Fibroblast of the aortic adventitia (primary cell): ENCODE results near the gene IGFBPL1. TPM values are rescaled to one million over a fixed set of nuclear protein-coding genes. Genes with fewer than 3 reads are reported as not detected.

Source experiments
- DNase-seq: peaks from one replicate; pipeline ENCODE4 v3.0.0-alpha.2; 2010; ENCODE audit warnings: low read depth
- H3K4me3 ChIP-seq: 2 replicates; pipeline ENCODE4 v1.5.1; 2011; ENCODE audit warnings: low read depth, mild to moderate bottlenecking, control low read depth, low read length, moderate library complexity
- total RNA-seq: library from RNA; depleted of rRNA; stranded (reverse); fragments of >200 nt; gene quantifications from 2 replicates; pipeline ENCODE4 v1.2.3, GENCODE V29; 2012; ENCODE audit warnings: low replicate concordance
- TF ChIP-seq, protein P1 (sequence below): IDR thresholded peaks from 2 replicates; pipeline ENCODE4 v1.5.1; 2011; ENCODE audit warnings: mild to moderate bottlenecking, low read length, control low read depth, inconsistent platforms; ENCODE audit not compliant: insufficient read depth

The IGFBPL1 gene
- total RNA-seq, 1 donor: not detected

DNA sequence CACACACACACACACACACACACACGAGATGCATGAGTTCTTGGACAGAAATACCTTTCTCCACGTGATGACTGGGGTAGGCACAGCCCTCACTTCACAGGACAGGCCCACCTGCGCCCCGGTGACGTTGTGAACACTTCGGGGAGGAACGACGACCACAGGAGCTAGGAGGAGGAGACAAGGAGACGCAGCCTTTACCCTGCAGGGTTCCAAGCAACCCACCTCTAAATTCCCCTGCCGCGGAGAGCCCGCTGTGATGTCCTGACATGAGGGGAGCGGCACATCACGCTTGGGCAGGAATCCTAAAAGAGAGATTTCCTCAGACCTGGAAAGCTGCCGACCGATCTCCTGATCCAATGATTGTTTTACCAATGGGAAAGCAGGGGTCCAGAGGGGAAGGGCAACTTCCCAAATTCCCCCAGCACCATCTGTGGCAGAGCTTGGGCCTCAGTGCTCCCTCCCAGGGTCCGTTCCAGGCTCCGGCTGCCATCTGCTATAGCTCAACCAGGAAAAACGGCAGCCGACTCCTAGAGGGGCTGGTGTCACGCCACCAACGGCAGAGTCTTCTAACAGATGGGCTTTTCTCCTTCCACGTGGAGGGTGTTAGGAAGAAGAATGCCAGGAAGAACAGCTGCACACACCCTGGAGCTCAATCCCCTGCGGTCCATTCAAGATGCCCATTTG lies 10.1 kb downstream of the IGFBPL1 start:
- no peak for DNase-seq

DNA sequence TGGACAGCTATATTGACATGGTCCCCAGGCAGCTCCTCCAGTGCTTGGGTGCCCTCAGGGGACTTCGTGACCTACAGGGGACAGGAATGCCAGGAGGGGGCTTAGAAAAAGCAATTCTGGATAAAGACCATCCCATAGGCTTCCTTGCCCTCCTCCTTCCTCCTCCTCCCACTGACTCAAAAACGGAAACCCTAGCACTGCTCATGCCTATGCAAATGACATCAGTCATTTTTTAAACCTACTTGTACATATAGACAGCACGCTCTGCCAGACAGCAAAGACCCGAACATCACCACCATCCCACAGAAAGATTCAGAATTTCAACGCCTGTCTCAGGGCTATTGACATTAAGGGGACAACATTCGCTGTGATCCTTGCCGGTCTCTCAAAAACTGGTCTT lies 11.0 kb downstream of the IGFBPL1 start:
- no peak for DNase-seq
- TF ChIP-seq, protein P1, sequence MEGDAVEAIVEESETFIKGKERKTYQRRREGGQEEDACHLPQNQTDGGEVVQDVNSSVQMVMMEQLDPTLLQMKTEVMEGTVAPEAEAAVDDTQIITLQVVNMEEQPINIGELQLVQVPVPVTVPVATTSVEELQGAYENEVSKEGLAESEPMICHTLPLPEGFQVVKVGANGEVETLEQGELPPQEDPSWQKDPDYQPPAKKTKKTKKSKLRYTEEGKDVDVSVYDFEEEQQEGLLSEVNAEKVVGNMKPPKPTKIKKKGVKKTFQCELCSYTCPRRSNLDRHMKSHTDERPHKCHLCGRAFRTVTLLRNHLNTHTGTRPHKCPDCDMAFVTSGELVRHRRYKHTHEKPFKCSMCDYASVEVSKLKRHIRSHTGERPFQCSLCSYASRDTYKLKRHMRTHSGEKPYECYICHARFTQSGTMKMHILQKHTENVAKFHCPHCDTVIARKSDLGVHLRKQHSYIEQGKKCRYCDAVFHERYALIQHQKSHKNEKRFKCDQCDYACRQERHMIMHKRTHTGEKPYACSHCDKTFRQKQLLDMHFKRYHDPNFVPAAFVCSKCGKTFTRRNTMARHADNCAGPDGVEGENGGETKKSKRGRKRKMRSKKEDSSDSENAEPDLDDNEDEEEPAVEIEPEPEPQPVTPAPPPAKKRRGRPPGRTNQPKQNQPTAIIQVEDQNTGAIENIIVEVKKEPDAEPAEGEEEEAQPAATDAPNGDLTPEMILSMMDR: no peak
- H3K4me3 ChIP-seq: no peak overlapping the region

More for the DNA sequence above, 10.1 kb downstream of the IGFBPL1 start:
- TF ChIP-seq, protein P1: no peak
- no peak overlapping the region for H3K4me3 ChIP-seq

DNA sequence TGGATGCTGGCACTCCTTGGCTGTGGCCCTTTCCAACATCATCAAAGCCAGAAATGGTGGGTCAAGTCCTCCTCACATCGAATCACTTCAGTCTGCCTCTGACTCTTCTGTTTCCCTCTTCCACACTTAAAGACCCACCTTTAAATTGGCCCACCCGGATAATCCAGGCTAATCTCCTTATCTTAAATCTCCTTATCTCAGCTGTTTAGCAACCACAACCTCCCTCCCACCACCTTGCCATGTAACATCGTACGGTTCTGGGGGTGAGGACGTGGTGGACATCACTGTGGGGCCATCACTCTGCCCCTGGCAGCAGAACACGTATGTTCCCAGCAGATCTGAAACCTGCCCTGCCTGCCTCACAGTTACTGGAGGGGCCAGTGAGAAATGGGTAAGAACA lies 11.5 kb downstream of the IGFBPL1 start:
- H3K4me3 ChIP-seq: no peak overlapping the region
- TF ChIP-seq, protein P1: no peak
- no peak for DNase-seq

DNA sequence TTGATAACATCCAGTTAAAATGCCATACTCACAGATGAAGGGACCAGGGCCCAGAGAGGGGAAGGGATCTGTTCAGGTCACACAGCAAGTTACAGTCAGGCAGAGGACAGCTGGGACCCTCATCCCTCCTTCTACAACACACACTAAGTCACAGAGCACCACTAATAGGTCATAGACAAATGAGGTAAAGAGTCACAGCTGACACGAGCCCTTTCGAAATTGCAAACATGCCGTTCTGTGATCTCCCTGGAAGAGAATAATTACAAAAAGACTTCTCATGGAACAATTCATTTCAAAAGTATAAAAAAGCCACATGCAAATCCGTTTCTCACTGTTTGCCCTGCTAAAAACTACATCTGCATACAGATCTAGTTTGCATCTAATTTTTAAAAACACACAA lies 15.5 kb downstream of the IGFBPL1 start:
- TF ChIP-seq, protein P1: no peak
- no peak overlapping the region for H3K4me3 ChIP-seq
- DNase-seq: no peak

DNA sequence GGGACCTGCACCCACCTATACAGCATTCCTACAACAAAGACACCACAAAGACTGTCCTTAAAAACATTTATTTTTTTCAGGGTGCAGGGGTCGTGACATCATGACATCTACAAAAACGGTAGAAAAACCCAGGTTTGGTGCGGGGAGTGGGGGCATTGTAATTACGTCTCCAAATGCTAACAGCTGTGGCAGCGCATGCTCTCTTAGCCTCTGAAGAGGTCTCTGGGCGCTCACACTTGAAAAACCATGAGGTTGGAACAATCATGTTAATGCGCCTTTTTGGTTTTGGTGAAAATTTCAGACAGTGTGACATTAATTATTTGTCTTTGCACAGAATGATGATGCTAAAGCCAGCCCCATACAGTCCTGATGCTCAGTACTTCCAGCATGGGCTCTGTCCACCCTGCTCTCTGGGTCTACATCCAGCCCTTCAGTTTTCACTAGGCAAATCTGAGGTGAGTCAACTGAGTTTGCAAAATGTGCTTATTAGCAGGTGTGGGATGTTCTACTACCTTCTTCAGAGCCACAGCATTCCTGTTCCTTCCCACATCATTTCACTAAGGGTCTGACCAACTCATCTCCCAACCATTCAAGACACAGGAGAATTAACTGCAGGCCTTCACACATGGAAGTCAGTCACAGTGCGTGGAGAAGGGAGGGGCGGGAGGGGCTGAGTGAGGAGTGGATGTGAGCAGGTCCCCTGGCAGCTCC lies 17.6 kb downstream of the IGFBPL1 start:
- DNase-seq: no peak
- TF ChIP-seq, protein P1: no peak
- H3K4me3 ChIP-seq: no peak overlapping the region

DNA sequence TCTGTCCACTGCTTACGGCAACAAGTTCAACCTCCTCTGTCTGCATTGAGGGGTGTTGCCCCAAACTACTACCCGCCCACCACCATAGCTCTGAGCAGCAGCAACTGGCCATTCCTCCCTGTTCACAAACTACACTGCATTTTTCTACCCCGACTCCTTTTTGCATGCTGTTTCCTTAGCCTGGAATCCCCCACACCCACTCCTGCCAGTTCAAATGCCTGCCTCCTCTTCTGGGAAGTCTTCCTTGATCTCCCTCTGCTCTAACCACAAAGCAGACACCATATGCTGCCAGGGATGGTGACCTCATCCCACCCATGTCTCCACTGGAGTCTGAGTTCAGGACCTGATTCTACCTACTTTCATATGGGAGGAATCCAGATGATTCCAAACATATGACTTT lies 18.5 kb downstream of the IGFBPL1 start:
- no peak overlapping the region for H3K4me3 ChIP-seq
- no peak for DNase-seq
- TF ChIP-seq, protein P1: no peak
